K562 (cell line): ENCODE data around the gene IQGAP3. TPM values are rescaled to one million over a fixed set of nuclear protein-coding genes. Genes with fewer than 3 reads are reported as not detected.
A peak's percentile ranks its signal among the peaks of the same experiment; 100 is the strongest.

Source experiments
- ATAC-seq: fragments of 200-7000 bp; cut with Tn5 transposase; 3 replicates; pipeline ENCODE4 v1.9.1; 2020; ENCODE audit warnings: moderate library complexity
- BruUV-seq: library from RNA; stranded (reverse); fragments of 400-500 nt; replicated peaks from 2 replicates; lab custom pipeline; 2021; lab: Mats Ljungman, UMichigan
- CTCF ChIA-PET: fragments of 300-600 bp; formaldehyde crosslinking; extraction: SDS; loops from one replicate; lab custom pipeline; 2021; ENCODE audit warnings: low intra/inter-chr PET ratio; lab: Yijun Ruan, JAX
- POLR2A ChIA-PET: fragments of 300-600, 350-650 bp; sonication (Branson Sonifier 250); formaldehyde crosslinking; extraction: SDS; loops from one replicate; lab custom pipeline; 2021; ENCODE audit warnings: antibody characterized with exemption, inconsistent platforms; lab: Yijun Ruan, JAX
- DNase-seq, 4 experiments: peaks; one replicate each; pipeline versions ENCODE4 v3.0.0 to v3.0.0-alpha.2; 2011 to 2018; ENCODE audit warnings: low spot score in 3 of 4, mixed read lengths in 3 of 4; ENCODE audit errors: extremely low read depth in 1 of 4
- FAIRE-seq: peaks from 2 replicates; lab custom pipeline; 2011; peaks lifted over from hg19 to GRCh38; lab: Jason Lieb, UNC
- H2AFZ ChIP-seq: 2 replicates; pipeline ENCODE4 v1.6.0; 2011; ENCODE audit warnings: low read depth, low read length, control low read depth, inconsistent platforms
- H3K27ac ChIP-seq: fragments of 200-600 bp; 3 replicates; pipeline ENCODE4 v1.8.0; 2011; ENCODE audit warnings: low read depth, mild to moderate bottlenecking, control low read depth, inconsistent platforms, low read length, moderate library complexity, mixed read lengths; ENCODE audit errors: extremely low read depth
- H3K27me3 ChIP-seq, 2 experiments: fragments of 300-600 bp in 1 of 2; 2 replicates in 1 of 2; 3 replicates in 1 of 2; pipeline versions ENCODE4 v1.6.0 to v1.8.0; 2011; ENCODE audit warnings: inconsistent platforms in 2 of 2, low read length in 2 of 2, mild to moderate bottlenecking in 1 of 2, mixed read lengths in 1 of 2, moderate library complexity in 1 of 2; ENCODE audit not compliant: control insufficient read depth in 2 of 2, insufficient read depth in 2 of 2
- H3K36me3 ChIP-seq: fragments of 300-600 bp; 3 replicates; pipeline ENCODE4 v1.8.0; 2011; ENCODE audit warnings: mild to moderate bottlenecking, low read length, inconsistent platforms; ENCODE audit not compliant: control insufficient read depth, insufficient read depth
- H3K4me1 ChIP-seq, 2 experiments: fragments of 200-600 bp in 1 of 2; replicated peaks in 1 of 2; 2 replicates in 1 of 2; 3 replicates in 1 of 2; pipeline versions ENCODE4 v1.5.1 to v1.8.0; 2011; ENCODE audit warnings: inconsistent platforms in 2 of 2, low read length in 2 of 2, mild to moderate bottlenecking in 1 of 2, mixed read lengths in 1 of 2, moderate library complexity in 1 of 2; ENCODE audit not compliant: control insufficient read depth in 2 of 2, insufficient read depth in 2 of 2
- H3K4me2 ChIP-seq: 2 replicates; pipeline ENCODE4 v1.6.1; 2011; ENCODE audit warnings: low read length, control low read depth, inconsistent platforms, mixed read lengths; ENCODE audit not compliant: insufficient read depth
- H3K4me3 ChIP-seq: fragments of 200-600 bp; sonication (generic), shearing (Covaris generic); 2 replicates; pipeline ENCODE4 v1.5.1; 2016; ENCODE audit warnings: control low read depth, inconsistent platforms
- H3K79me2 ChIP-seq: fragments of 200-600 bp; 3 replicates; pipeline ENCODE4 v1.8.0; 2011; ENCODE audit warnings: low read length, inconsistent platforms; ENCODE audit not compliant: control insufficient read depth, insufficient read depth
- H3K9ac ChIP-seq, 2 experiments: 2 replicates each; pipeline versions ENCODE4 v1.6.0 to v1.6.1; 2011; ENCODE audit warnings: low read depth in 2 of 2, low read length in 2 of 2, control low read depth in 1 of 2, inconsistent platforms in 1 of 2, mild to moderate bottlenecking in 1 of 2, mixed read lengths in 1 of 2; ENCODE audit not compliant: insufficient read depth in 1 of 2
- H3K9me1 ChIP-seq: one replicate; pipeline ENCODE4 v1.6.0; 2011; ENCODE audit warnings: inconsistent platforms, mild to moderate bottlenecking, low read length, moderate library complexity; ENCODE audit not compliant: control insufficient read depth, insufficient read depth
- H3K9me3 ChIP-seq: replicated peaks from 2 replicates; pipeline ENCODE4 v1.5.1; 2011; ENCODE audit warnings: low read depth, low read length, inconsistent platforms; ENCODE audit not compliant: control insufficient read depth, insufficient read depth
- H4K20me1 ChIP-seq: replicated peaks from 2 replicates; pipeline ENCODE4 v1.6.1; 2011; ENCODE audit warnings: low read length, inconsistent platforms, mixed read lengths; ENCODE audit not compliant: control insufficient read depth, insufficient read depth
- HDAC1 ChIP-seq, 2 experiments: fragments of 450-650 bp; IDR thresholded peaks; 2 replicates each; pipeline ENCODE4 v1.6.1; 2016 to 2017; ENCODE audit warnings: inconsistent platforms in 1 of 2, mild to moderate bottlenecking in 1 of 2, moderate library complexity in 1 of 2
- JUN ChIP-seq, 2 experiments: sonication (generic) in 1 of 2; formaldehyde crosslinking in 1 of 2; IDR thresholded peaks; 2 replicates each; pipeline versions ENCODE4 v1.6.1 to v1.8.0; 2012 to 2022; ENCODE audit warnings: borderline replicate concordance in 2 of 2, mild to moderate bottlenecking in 2 of 2, improper control_type of control experiment in 1 of 2, low read depth in 1 of 2, low read length in 1 of 2, missing genetic modification reagents in 1 of 2
- ZFP91 ChIP-seq: sonication (generic); formaldehyde crosslinking; IDR thresholded peaks from 2 replicates; pipeline ENCODE4 v1.8.0; 2022; ENCODE audit warnings: mild to moderate bottlenecking, missing genetic modification reagents
- WGBS: fragments of 100-300 bp; shearing (Covaris generic); methylation state at CpG from one replicate; pipeline ENCODE4 v1.1.6; 2016; ENCODE audit warnings: low coverage, mixed read lengths; ENCODE audit not compliant: insufficient coverage; ENCODE audit errors: missing lambda C conversion rate; 5-methylcytosine and 5-hydroxymethylcytosine counted together
- in situ Hi-C: fragments of 300-500 bp; cut with MboI; formaldehyde crosslinking; loops from 4 replicates; pipeline ENCODE4 v1.15.0; 2018; ENCODE audit warnings: inconsistent platforms, mixed read lengths
- intact Hi-C: fragments of 100-400 bp; cut with micrococcal nuclease; formaldehyde crosslinking; loops from 2 replicates; pipeline ENCODE4 v1.14.2; 2022
- polyA plus RNA-seq, 8 experiments: library from polyadenylated mRNA; depleted of rRNA in 4 of 8; stranded (reverse) in 5 of 8; unstranded in 3 of 8; fragments of >200 nt; fragmentation: Nextera tagmentation in 2 of 8; fragmentation: Illumina TruSeq in 1 of 8; extraction: Ambion mirVana in 2 of 8; extraction: Trizol in 1 of 8; gene quantifications; 2 replicates each; pipeline versions ENCODE4 v1.2.1 to v1.2.3, GENCODE V29; 2011 to 2014; ENCODE audit warnings: inconsistent platforms in 1 of 8, missing spikeins in 1 of 8
- total RNA-seq, 7 experiments: library from RNA; depleted of rRNA in 6 of 7; stranded (reverse); fragments of >200 nt in 6 of 7; fragmentation: Illumina TruSeq in 2 of 7; extraction: Trizol in 2 of 7; gene quantifications; 2 replicates each; pipeline versions ENCODE4 v1.2.1 to v1.2.3, GENCODE V29; 2011 to 2021; ENCODE audit warnings: low replicate concordance in 1 of 7

IQGAP3 gene
- total and polyA plus RNA-seq, 9 of the 15 experiments (the other 6 are each of a cell fraction or from before 2014, with no cell fraction given): 1.4 to 16.6 (median 11.9) TPM

DNA sequence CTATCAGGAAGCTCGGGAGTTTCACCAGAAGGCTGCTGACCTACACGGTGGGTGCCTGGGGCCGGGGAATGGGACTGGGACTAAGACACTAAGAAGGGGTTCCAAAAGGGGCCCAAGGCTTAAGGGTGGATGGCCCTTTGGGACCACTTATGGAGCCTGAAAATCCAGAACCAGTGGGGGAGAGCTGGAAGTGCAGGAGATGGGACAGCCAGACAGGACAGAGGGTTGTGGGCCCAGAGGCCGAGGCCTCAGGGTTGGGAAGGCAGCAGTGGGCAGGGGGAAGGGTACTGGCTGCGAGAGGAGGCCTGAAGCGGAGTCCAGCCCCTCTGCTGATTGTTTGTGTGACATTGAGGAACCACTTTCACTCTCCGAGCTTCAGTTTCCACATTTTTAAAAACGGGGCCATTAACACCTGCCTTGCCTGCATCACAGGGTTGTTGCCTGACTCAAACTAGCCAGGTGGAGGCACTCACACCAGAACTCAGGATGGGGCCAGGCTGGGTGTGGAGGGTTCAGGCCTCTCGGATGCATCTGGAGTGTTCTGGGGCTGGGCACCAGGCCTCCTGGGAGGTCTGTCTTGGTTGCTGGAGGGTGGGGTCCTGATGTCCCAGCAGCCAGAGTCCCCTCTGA is 10.1 kb upstream of the IQGAP3 start:
- intact Hi-C loops: no loop called here

More for the DNA sequence above, 10.1 kb upstream of the IQGAP3 start:
- POLR2A ChIA-PET: interaction anchor here (0.6 to 1.1 kb wide), 4 partner anchors 8 to 79 kb away, joined by 3 to 4 read pairs (median 4); no protein-coding TSS in a partner anchor
- Histone ChIP-seq H3K9ac (peak overlapping the region in 1 of 2 experiments; percentile 55; a peak in 1 of 4 replicates), H3K27ac (no peak overlapping the region), H3K4me2 (no peak overlapping the region), H3K9me1 (no peaks in the 10 kb centered on the region), H4K20me1 (no peaks in the 10 kb centered on the region), H3K4me3 (no peak overlapping the region), H3K36me3 (no peaks in the 10 kb centered on the region), H3K4me1 (peaks cover 0 to 10% of the 10 kb centered on the region in 2 experiments; a peak in 4 of 5 replicates), H3K9me3 (no peaks in the 10 kb centered on the region), H2AFZ (no peak overlapping the region), H3K27me3 (no peaks in the 10 kb centered on the region), H3K79me2 (no peaks in the 10 kb centered on the region)
- CTCF ChIA-PET: interaction anchor here (4.6 kb wide), 1 partner anchor 26 kb away, joined by 77 read pairs; no protein-coding TSS in a partner anchor
- WGBS: 45% methylated on average over 9 of the region's 9 CpGs
- TF ChIP-seq ZFP91 (CRISPR knock-in tag) (no peak), JUN (IDR thresholded peaks at IDR 0.05; ENCODE audit: borderline replicate concordance, low read depth, low read length) (no peak), JUN (CRISPR knock-in tag; IDR thresholded peaks at IDR 0.05; ENCODE audit: borderline replicate concordance) (no peak), HDAC1 (IDR thresholded peaks at IDR 0.05) (no peak)
- no peak for ATAC-seq
- no peak for DNase-seq
- no peak for FAIRE-seq
- no TSS peak for BruUV-seq
- in situ Hi-C loops: no loop called here
